ENCODE results near the gene KCTD1.

- no peak for TF ChIP-seq CTCF (conservative IDR thresholded peaks at IDR 0.05; ENCODE audit: low read depth, low read length)
- TF ChIP-seq EZH2 (IDR thresholded peaks at IDR 0.05; ENCODE audit: borderline replicate concordance, low read depth, low read length, poor library complexity, severe bottlenecking): no peak
These were observed 38.0 kb downstream of the KCTD1 start for GRCh38 chr18:26510337-26510736.
